ENCODE results near the gene GRIK2. TPM values are rescaled to one million over a fixed set of nuclear protein-coding genes. Genes with fewer than 3 reads are reported as not detected.

Gene GRIK2
- total and polyA plus RNA-seq, 9 donors = 0.12 to 4.1 (median 0.89) TPM; not detected in 1

DNA sequence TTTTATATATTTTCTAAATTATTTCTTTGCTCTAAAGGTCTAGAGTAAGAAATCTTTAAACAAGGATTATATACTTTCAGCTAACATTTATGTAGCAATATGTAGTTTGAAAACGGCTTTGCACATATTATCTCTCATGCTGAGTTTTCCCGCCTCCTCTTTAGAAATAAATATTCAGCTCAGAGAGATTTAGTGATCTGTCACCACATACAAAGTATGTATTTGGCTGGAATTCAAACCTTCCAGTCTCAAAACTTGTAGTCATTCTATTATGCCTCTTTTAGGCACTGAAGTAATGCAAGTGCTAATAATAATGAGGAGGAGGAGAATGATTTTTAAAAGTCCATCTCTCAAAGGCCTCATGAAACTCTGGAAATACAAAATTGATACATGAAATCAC lies 525.0 kb downstream of the GRIK2 start:
- H3K27ac ChIP-seq = no peak overlapping the region
- H3K4me3 ChIP-seq = no peak overlapping the region
- WGBS, 3 donors = 72 to 92% (median 88%) methylated on average over 2 of the region's 2 CpGs
- no peak for DNase-seq
- H3K36me3 ChIP-seq = no peaks in the 10 kb centered on the region
- no peaks in the 10 kb centered on the region for H3K4me1 ChIP-seq (ENCODE audit: insufficient read depth)
- intact Hi-C loops (cut with DNase I) = no loop called here
- TF ChIP-seq CTCF (IDR thresholded peaks at IDR 0.05) (no peak), POLR2A (IDR thresholded peaks at IDR 0.05) (no peak), EP300 (IDR thresholded peaks at IDR 0.05) (no peak)
- no peaks in the 10 kb centered on the region for H3K9me3 ChIP-seq
- no peaks in the 10 kb centered on the region for H3K27me3 ChIP-seq

DNA sequence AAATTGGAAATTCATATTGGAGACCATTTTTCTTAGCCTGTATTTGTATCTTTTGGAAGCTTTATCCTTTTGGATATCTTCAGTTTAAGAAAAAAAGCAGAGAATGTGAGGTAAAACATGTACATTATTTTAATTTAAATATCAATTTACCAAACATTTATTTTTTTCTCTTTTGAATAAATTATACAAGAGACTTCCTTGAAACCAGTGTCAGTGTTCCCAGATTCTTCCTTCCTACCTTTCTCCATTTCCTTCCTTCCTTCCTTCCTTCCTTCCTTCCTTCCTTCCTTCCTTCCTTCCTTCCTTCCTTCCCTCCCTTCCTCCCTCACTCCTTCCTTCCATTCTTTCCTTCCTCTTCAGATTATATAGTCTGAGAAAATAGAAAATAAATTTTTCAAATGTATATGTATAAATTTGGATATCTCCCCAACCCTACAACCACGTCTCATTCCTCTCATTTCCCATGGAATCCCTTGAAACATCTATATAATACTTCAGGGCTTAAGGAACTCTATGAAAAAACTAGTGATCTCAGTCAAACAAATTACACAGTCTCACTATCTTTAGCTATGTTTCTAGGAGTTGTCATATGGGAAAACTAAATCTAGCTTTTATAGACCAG lies 528.4 kb downstream of the GRIK2 start:
- H3K9me3 ChIP-seq = no peaks in the 10 kb centered on the region
- H3K27ac ChIP-seq = no peak overlapping the region
- WGBS, 3 donors = 86 to 90% (median 86%) methylated on average over 1 of the region's 1 CpG
- H3K4me1 ChIP-seq (ENCODE audit: insufficient read depth) = no peaks in the 10 kb centered on the region
- H3K27me3 ChIP-seq = no peaks in the 10 kb centered on the region
- no peaks in the 10 kb centered on the region for H3K36me3 ChIP-seq
- no peak for TF ChIP-seq EP300 (IDR thresholded peaks at IDR 0.05)
- no peak for TF ChIP-seq CTCF (IDR thresholded peaks at IDR 0.05)
- TF ChIP-seq POLR2A (IDR thresholded peaks at IDR 0.05) = no peak
- no peak overlapping the region for H3K4me3 ChIP-seq
- intact Hi-C loops (cut with DNase I) = no loop called here
- DNase-seq = no peak

DNA sequence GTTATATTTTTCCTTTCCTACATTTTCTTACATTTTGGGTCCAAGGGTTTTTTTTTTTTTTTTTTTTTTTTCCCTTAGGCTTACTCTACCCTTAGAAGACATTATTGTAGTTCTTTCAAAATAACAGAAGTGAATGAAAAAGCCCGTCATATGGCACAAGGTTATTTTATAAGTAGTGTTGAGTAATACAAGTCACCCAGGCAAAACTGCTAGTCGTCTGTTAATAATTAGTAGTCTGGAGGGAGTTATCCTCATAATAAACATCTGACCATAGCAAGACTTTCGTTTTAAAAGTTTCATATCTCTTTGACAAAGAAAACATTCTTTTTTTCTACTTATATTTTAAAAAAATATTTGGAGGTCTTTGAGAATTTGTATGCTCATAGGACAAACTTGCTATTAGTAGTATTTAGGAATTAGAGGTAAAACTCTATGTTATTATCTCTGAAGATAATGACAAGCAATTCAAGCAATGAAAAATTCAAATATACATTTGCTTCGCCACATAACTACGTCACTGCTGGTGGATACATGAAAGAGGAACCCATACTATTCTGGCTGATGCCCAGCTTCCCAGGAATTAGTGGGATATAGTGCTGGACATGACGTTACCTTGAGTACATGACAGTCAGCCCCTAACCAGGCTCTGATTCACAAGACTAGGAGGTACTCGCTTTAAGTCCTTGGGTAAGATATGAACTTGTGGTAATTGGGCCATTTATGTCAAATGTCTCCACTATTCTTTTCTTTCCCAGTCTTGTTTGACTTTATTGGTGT lies 532.8 kb downstream of the GRIK2 start:
- TF ChIP-seq POLR2A (IDR thresholded peaks at IDR 0.05) (no peak), CTCF (IDR thresholded peaks at IDR 0.05) (no peak), EP300 (IDR thresholded peaks at IDR 0.05) (no peak)
- WGBS, 3 donors = 65 to 70% (median 65%) methylated on average over 7 of the region's 7 CpGs
- no peaks in the 10 kb centered on the region for H3K36me3 ChIP-seq
- intact Hi-C loops (cut with DNase I) = no loop called here
- H3K4me3 ChIP-seq = no peak overlapping the region
- no peaks in the 10 kb centered on the region for H3K27me3 ChIP-seq
- no peak overlapping the region for H3K27ac ChIP-seq
- H3K4me1 ChIP-seq (ENCODE audit: insufficient read depth) = no peaks in the 10 kb centered on the region
- H3K9me3 ChIP-seq = no peaks in the 10 kb centered on the region
- DNase-seq = no peak

- Histone ChIP-seq H3K27ac (no peak overlapping the region), H3K4me1 (ENCODE audit: insufficient read depth) (no peaks in the 10 kb centered on the region), H3K27me3 (no peaks in the 10 kb centered on the region), H3K4me3 (no peak overlapping the region), H3K36me3 (no peaks in the 10 kb centered on the region), H3K9me3 (no peaks in the 10 kb centered on the region)
- 32 to 37% (median 34%) methylated on average over 2 of the region's 2 CpGs for WGBS, 3 donors
- TF ChIP-seq POLR2A (IDR thresholded peaks at IDR 0.05) (no peak), CTCF (IDR thresholded peaks at IDR 0.05) (no peak), EP300 (IDR thresholded peaks at IDR 0.05) (no peak)
- intact Hi-C loops (cut with DNase I) = no loop called here
- DNase-seq = no peak
These were observed 538.3 kb downstream of the GRIK2 start for GRCh38 chr6:101931766-101932165.

Measured in ovary (tissue), 9 donors.